GM19023 (cell line): ENCODE results near the gene GPR152.
A peak's percentile ranks its signal among the peaks of the same experiment; 100 is the strongest.
"Not testable (repeated sequence)": the region's sequence is repeated elsewhere in the genome, so short reads cannot be mapped to it uniquely, and the experiment has no call there.

Experiments
- ATAC-seq: cut with Tn5 transposase; IDR thresholded peaks from one replicate; pipeline ENCODE4 v1.9.1; 2021; ENCODE audit warnings: mild to moderate bottlenecking, moderate library complexity; ENCODE audit not compliant: unreplicated experiment

GPR152 gene

DNA sequence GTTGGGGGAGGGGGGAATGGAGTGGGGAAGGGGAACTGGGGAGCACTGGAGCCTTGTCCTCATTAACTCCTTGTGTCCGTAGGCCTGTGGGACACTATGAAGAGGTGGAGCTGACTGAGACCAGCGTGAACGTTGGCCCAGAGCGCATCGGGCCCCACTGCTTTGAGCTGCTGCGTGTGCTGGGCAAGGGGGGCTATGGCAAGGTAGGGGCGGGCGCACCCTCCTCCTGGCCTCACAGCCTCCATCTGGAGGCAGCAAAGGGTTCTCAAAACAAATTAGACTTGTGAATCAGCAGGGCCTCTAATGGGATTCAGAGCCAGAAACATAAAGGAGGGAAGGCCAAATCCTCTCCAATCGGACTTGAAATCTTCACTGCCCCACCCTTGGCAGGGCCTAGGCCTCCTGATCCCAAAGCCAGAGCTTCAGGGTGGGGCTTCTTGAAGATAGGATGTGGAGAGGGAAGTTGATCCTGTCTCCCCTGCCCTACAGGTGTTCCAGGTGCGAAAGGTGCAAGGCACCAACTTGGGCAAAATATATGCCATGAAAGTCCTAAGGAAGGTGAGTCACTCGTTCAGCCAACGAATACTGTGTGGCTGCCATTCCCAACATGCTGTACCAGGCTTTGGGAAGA lies 23.4 kb downstream of the GPR152 start:
- no peak for ATAC-seq

DNA sequence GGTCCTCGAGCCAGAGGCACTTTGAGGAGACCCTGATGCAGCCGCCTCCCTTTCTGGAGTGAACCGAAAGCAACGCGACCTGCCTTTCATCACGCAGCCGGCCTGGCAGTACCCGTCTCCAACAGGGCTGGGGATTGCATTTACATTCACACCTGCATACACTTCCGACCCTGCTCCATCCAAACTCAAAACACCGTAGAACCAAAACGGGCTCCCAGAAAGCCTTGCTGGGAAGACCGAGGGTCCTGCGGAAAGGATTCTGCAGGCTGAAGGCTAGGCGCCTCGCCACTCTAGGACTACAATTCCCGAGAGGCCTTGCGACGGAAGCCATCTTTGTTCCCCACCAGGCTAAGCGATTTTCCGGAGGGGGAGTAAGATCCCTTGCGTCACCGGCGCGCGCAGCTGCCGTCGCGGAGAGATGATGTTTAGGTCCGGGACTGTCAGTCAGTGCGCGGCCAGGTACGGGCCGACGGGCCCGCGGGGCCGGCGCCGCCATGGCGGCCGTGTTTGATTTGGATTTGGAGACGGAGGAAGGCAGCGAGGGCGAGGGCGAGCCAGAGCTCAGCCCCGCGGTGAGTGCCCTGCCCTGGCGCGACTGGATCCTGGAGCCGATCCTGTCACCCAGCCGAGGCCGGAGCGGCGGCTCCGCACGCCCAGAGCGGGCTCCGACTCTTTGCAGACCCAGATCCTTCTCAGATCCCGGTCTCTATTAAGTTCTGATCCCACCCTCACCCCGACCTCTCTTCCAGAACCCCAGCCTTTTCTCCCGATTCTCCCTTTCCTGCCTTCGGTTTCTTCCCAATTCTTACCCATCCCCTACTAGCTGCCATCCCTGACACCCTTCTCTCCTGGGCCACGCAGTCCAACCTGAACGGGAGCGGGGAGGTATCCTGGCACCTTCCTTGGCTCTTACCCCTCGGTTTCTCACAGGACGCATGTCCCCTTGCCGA lies 24.2 kb downstream of the GPR152 start, which contains the start of gene RPS6KB2:
RPS6KB2 (plus strand) TSS at position 443 of the 950 bp plus-strand sequence; CDS start at position 495, 52 bp downstream.
- peak; percentile 77 for ATAC-seq

GRCh38 chr11:67427364-67427859 lies 25.1 kb downstream of the GPR152 start:
- not testable (repeated sequence) for ATAC-seq

- no peak for ATAC-seq
Measured at GRCh38 chr11:67423891-67424613, 28.5 kb downstream of the GPR152 start.

- no peak for ATAC-seq
Measured at GRCh38 chr11:67423466-67423865, 29.1 kb downstream of the GPR152 start.

DNA sequence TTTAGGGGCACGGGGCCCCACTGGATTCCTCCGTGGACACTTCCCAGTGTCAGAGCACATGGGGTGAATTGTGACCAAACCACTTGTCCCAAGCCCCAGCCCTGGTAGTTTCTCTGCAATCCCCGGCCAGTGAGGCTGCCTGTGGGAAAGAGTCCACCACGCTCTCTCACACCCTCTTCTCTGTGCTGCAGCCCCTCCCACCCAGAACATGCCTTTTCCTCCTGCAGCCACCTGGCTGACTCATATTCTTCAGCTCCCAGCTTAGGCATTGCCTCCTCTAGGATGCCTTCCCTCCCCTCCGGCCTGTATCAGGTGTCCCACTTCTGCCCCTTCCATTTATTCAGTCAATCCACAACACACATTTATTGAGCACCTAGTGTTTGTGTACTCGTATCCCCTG lies 29.6 kb downstream of the GPR152 start:
- ATAC-seq, result no peak

DNA sequence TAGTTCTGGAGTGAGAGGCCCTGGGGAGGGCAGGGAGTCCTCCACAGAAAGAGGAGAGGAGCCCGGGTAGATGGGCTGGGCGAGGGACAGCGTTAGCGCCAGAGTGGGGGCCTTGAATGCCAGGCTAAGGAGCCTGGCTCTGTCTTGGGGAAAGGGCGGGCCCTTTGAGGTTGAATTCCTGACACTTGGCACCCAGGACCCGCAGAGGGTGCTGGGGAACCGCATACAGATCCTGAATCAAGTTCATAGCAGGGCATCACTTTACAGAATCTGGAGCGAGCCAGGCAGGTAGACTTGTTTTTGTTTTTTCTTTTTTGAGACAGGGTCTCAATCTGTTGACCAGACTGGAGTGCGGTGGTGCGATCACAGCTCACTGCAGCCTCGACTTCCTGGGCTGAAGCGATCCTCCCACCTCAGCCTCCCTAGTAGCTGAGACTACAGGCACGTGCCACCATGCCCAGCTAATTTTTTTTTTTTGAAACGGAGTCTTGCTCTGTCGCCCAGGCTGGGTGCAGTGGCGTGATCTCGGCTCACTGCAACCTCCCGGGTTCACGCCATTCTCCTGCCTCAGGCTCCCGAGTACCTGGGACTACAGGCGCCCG lies 31.0 kb downstream of the GPR152 start:
- ATAC-seq, result no peak

GRCh38 chr11:67420646-67421429 lies 31.7 kb downstream of the GPR152 start:
- ATAC-seq, result peak; percentile 83

- ATAC-seq, result no peak
Measured at GRCh38 chr11:67420147-67420645, 32.3 kb downstream of the GPR152 start.

DNA sequence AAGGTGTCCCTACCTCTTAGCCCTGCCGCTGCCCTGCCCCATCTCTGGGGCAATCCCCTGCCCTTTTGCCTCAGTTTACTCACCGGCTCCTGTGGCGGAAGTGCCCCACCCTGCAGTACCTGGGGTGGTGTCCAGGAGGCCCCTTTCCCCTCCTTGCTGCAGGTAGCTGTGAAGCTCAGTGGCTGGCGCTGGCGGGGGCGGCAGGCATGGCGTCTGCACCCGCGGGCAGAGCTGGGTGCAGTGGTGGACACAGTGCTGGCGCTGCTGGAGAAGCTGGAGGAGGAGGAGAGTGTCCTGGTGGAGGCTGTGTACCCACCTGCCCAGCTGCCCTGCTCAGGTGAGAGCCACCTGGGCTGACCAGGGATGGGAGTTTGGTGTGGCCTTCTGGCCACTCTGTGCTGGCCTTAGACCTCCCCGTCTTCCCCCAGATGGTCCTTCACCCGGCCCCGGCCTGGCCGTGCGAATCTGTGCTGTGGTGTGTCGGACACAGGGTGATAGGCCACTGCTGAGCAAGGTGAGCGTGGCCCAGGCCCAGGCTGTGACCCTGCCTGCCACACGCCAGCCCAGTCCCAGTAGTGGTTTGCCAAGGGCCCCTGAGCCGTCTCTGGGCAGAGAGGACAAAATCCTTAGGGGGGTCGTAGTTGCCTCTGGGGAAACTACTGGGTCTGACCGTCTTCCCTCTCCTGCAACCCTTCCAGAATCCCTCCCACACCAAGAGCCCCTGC lies 33.0 kb downstream of the GPR152 start:
- ATAC-seq, result no peak

- ATAC-seq, result no peak
Measured at GRCh38 chr11:67418476-67419281, 33.9 kb downstream of the GPR152 start.

- no peak for ATAC-seq
Measured at GRCh38 chr11:67417425-67417824, 35.1 kb downstream of the GPR152 start.

- ATAC-seq, result no peak
Measured at GRCh38 chr11:67416416-67417335, 35.9 kb downstream of the GPR152 start.

DNA sequence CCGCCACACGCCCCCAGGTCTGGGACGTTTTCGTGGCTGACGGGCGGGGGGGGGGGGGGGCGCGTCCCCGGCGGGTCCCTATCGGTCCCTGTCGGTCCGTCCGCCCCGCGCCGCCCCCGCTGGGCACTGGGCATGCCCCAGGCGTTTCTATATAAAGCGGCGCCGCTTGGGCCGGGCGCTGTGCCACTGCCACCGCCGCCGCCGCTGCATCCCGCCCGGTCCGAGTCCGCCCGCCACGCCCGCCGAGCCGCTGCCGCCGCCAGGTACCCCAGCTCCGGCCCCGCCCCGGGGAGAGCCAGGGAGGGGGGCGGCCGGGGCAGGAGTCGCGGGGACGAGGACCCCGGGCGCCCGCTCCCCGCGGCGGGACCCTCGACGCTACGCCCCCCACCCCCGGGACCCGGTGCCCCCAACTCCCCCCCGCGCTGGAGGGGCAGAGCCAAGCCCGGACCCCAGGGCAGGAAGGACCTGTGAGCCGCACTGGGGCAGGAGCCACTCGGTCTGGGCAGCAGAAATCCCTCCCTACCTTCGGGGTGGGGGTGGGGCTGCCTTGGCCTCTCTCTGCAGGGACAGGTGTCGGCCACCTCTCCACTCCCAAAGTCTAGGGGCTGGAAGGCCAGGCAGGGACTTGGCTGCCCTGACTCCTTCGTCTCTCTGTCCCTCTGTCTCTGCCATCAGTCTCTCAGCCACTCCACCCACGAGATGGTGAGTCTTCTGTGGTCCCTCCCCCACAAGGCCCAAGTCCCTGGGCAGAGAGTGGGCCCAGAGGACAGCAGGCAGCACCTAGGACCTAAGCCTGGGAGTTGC lies 36.8 kb downstream of the GPR152 start, which contains the start of gene CARNS1:
CARNS1 (plus strand) TSS at position 178 of the 804 bp plus-strand sequence; CDS start at position 700, 522 bp downstream.
- no peak for ATAC-seq

DNA sequence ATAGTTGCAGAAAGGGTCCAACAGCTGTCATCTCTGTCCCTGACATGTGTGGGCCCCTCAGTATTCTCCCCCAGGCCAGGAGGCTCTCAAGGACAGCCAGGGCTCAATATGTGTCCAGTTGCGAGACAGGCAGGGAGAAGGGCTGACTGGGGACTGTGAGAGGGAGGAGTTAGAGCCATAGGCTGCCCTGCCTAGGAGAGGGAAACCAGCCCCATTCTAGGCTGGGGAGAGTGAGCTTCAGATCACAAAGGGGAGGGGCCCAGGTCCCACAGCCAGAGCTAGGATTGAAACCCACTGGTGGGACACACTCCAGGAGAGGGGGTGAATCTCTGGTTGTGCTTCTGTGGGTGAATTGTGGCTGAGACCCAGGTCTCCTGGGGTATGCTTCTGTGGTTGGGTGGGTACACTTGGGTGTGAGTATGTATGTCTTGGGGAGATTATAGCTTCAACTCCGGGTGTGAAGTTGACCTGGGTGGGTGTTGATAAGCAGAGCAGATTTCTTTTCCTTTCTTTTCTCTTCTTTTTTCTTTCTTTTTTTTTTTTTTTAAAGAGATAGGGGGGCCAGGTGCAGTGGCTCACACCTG lies 39.2 kb downstream of the GPR152 start:
- no peak for ATAC-seq
